ENCODE results near the gene CXCL12.

Gene CXCL12

GRCh38 chr10:44422570-44423101, 37.7 kb upstream of the CXCL12 start:
- no peak for TF ChIP-seq CTCF (IDR thresholded peaks at IDR 0.05; ENCODE audit: insufficient read depth, missing control alignments)
- FAIRE-seq (no peak), DNase-seq (ENCODE audit: insufficient read length, low spot score) (no peak)

GRCh38 chr10:44422153-44422552, 37.3 kb upstream of the CXCL12 start:
- TF ChIP-seq CTCF (IDR thresholded peaks at IDR 0.05; ENCODE audit: insufficient read depth, missing control alignments): no peak
- DNase-seq (ENCODE audit: insufficient read length, low spot score) (no peak), FAIRE-seq (no peak)

- TF ChIP-seq CTCF (IDR thresholded peaks at IDR 0.05; ENCODE audit: insufficient read depth, missing control alignments): no peak
- FAIRE-seq (no peak), DNase-seq (ENCODE audit: insufficient read length, low spot score) (no peak)
Measured at GRCh38 chr10:44419790-44420549, 35.1 kb upstream of the CXCL12 start.

GRCh38 chr10:44418637-44419036, 33.7 kb upstream of the CXCL12 start:
- DNase-seq (ENCODE audit: insufficient read length, low spot score) (no peak), FAIRE-seq (no peak)
- no peak for TF ChIP-seq CTCF (IDR thresholded peaks at IDR 0.05; ENCODE audit: insufficient read depth, missing control alignments)

- DNase-seq (ENCODE audit: insufficient read length, low spot score) (no peak), FAIRE-seq (no peak)
- TF ChIP-seq CTCF (IDR thresholded peaks at IDR 0.05; ENCODE audit: insufficient read depth, missing control alignments): no peak
Measured at GRCh38 chr10:44417761-44418160, 32.9 kb upstream of the CXCL12 start.

- TF ChIP-seq CTCF (IDR thresholded peaks at IDR 0.05; ENCODE audit: insufficient read depth, missing control alignments): no peak
- FAIRE-seq (no peak), DNase-seq (ENCODE audit: insufficient read length, low spot score) (no peak)
Measured at GRCh38 chr10:44416936-44417335, 32.0 kb upstream of the CXCL12 start.
